HUES6 (cell line): ENCODE results near the gene EPHA6.

ENCODE experiments used
- H3K27ac ChIP-seq: 2 replicates; pipeline ENCODE4 v1.7.0; 2013; ENCODE audit warnings: low read depth, mild to moderate bottlenecking, low read length, inconsistent platforms
- H3K27me3 ChIP-seq: 2 replicates; pipeline ENCODE4 v1.6.1; 2013; ENCODE audit warnings: low read length; ENCODE audit not compliant: control insufficient read depth, insufficient read depth
- H3K36me3 ChIP-seq: 2 replicates; pipeline ENCODE4 v1.6.1; 2013; ENCODE audit warnings: low read length; ENCODE audit not compliant: control insufficient read depth, insufficient read depth
- H3K4me1 ChIP-seq: 2 replicates; pipeline ENCODE4 v1.6.1; 2013; ENCODE audit warnings: low read length; ENCODE audit not compliant: control insufficient read depth, insufficient read depth
- H3K4me3 ChIP-seq: 2 replicates; pipeline ENCODE4 v1.5.1; 2013; ENCODE audit warnings: low read depth, low read length
- H3K9ac ChIP-seq: one replicate; pipeline ENCODE4 v1.6.1; 2013; ENCODE audit warnings: mild to moderate bottlenecking, low read length
- H3K9me3 ChIP-seq: 2 replicates; pipeline ENCODE4 v1.6.1; 2013; ENCODE audit warnings: low read depth, low read length; ENCODE audit not compliant: control insufficient read depth, insufficient read depth

EPHA6 gene

GRCh38 chr3:97692831-97693230 is 878.4 kb downstream of the EPHA6 start:
- peaks cover 3% of the 10 kb centered on the region for H3K4me1 ChIP-seq
- no peaks in the 10 kb centered on the region for H3K27me3 ChIP-seq
- H3K36me3 ChIP-seq, result no peaks in the 10 kb centered on the region
- H3K9me3 ChIP-seq, result no peaks in the 10 kb centered on the region
- no peak overlapping the region for H3K27ac ChIP-seq
- no peak overlapping the region for H3K9ac ChIP-seq
- H3K4me3 ChIP-seq, result no peak overlapping the region

GRCh38 chr3:97694876-97695275 is 880.5 kb downstream of the EPHA6 start:
- H3K27me3 ChIP-seq, result no peaks in the 10 kb centered on the region
- no peak overlapping the region for H3K9ac ChIP-seq
- H3K4me3 ChIP-seq, result no peak overlapping the region
- H3K9me3 ChIP-seq, result no peaks in the 10 kb centered on the region
- H3K27ac ChIP-seq, result no peak overlapping the region
- H3K4me1 ChIP-seq, result no peaks in the 10 kb centered on the region
- H3K36me3 ChIP-seq, result no peaks in the 10 kb centered on the region

DNA sequence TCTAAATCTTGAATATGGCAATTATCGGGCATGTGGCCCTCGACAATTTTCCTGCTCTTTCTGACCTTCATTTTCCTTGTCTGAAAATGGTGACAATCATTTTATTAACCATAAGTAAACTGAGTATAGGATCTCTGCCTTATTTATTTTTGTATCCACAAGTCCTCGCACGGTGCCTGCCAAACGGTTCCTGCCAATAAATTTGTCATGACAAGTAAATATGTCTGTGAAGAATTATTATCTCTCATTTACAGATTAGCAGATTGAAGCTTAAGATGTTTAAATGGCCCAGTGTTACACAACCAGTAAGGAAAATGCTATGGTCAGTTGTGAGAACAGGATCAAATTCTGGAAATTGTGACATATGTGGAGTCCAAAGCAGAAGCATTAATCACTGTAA is 884.3 kb downstream of the EPHA6 start:
- Histone ChIP-seq H3K27ac (no peak overlapping the region), H3K9ac (no peak overlapping the region), H3K36me3 (no peaks in the 10 kb centered on the region), H3K9me3 (no peaks in the 10 kb centered on the region), H3K4me1 (no peaks in the 10 kb centered on the region), H3K4me3 (no peak overlapping the region), H3K27me3 (no peaks in the 10 kb centered on the region)

- no peaks in the 10 kb centered on the region for H3K9me3 ChIP-seq
- no peaks in the 10 kb centered on the region for H3K4me1 ChIP-seq
- no peaks in the 10 kb centered on the region for H3K27me3 ChIP-seq
- no peaks in the 10 kb centered on the region for H3K36me3 ChIP-seq
- no peak overlapping the region for H3K9ac ChIP-seq
- H3K27ac ChIP-seq, result no peak overlapping the region
- no peak overlapping the region for H3K4me3 ChIP-seq
These were observed 885.5 kb downstream of the EPHA6 start for GRCh38 chr3:97699889-97700288.

GRCh38 chr3:97705764-97706163 is 891.4 kb downstream of the EPHA6 start:
- no peaks in the 10 kb centered on the region for H3K36me3 ChIP-seq
- H3K27me3 ChIP-seq, result no peaks in the 10 kb centered on the region
- H3K9me3 ChIP-seq, result peaks cover 20% of the 10 kb centered on the region
- no peak overlapping the region for H3K9ac ChIP-seq
- H3K4me3 ChIP-seq, result no peak overlapping the region
- H3K27ac ChIP-seq, result no peak overlapping the region
- no peaks in the 10 kb centered on the region for H3K4me1 ChIP-seq

GRCh38 chr3:97706226-97706625 is 891.8 kb downstream of the EPHA6 start:
- Histone ChIP-seq H3K27me3 (no peaks in the 10 kb centered on the region), H3K4me1 (no peaks in the 10 kb centered on the region), H3K9me3 (peaks cover 20% of the 10 kb centered on the region), H3K4me3 (no peak overlapping the region), H3K27ac (no peak overlapping the region), H3K9ac (no peak overlapping the region), H3K36me3 (no peaks in the 10 kb centered on the region)

- no peaks in the 10 kb centered on the region for H3K27me3 ChIP-seq
- H3K4me3 ChIP-seq, result no peak overlapping the region
- H3K9ac ChIP-seq, result no peak overlapping the region
- H3K36me3 ChIP-seq, result no peaks in the 10 kb centered on the region
- H3K9me3 ChIP-seq, result peaks cover 20% of the 10 kb centered on the region
- H3K4me1 ChIP-seq, result peaks cover 8% of the 10 kb centered on the region; the same call in 1 of the 2 replicates
- no peak overlapping the region for H3K27ac ChIP-seq
These were observed 897.3 kb downstream of the EPHA6 start for GRCh38 chr3:97711654-97712053.

- Histone ChIP-seq H3K9ac (no peak overlapping the region), H3K9me3 (peaks cover 18% of the 10 kb centered on the region), H3K36me3 (no peaks in the 10 kb centered on the region), H3K4me3 (no peak overlapping the region), H3K4me1 (peaks cover 8% of the 10 kb centered on the region; the same call in 1 of the 2 replicates), H3K27ac (no peak overlapping the region), H3K27me3 (no peaks in the 10 kb centered on the region)
These were observed 898.5 kb downstream of the EPHA6 start for GRCh38 chr3:97712919-97713318.

GRCh38 chr3:97713634-97714033 is 899.2 kb downstream of the EPHA6 start:
- Histone ChIP-seq H3K9ac (no peak overlapping the region), H3K27ac (no peak overlapping the region), H3K36me3 (no peaks in the 10 kb centered on the region), H3K9me3 (peaks cover 14% of the 10 kb centered on the region), H3K27me3 (no peaks in the 10 kb centered on the region), H3K4me3 (no peak overlapping the region), H3K4me1 (peaks cover 8% of the 10 kb centered on the region; the same call in 1 of the 2 replicates)

- Histone ChIP-seq H3K27me3 (no peaks in the 10 kb centered on the region), H3K36me3 (no peaks in the 10 kb centered on the region), H3K9me3 (no peaks in the 10 kb centered on the region), H3K9ac (no peak overlapping the region), H3K4me1 (peaks cover 10% of the 10 kb centered on the region), H3K27ac (no peak overlapping the region), H3K4me3 (no peak overlapping the region)
These were observed 904.9 kb downstream of the EPHA6 start for GRCh38 chr3:97719156-97719821.

- H3K9me3 ChIP-seq, result no peaks in the 10 kb centered on the region
- H3K4me1 ChIP-seq, result peaks cover 10% of the 10 kb centered on the region
- no peaks in the 10 kb centered on the region for H3K27me3 ChIP-seq
- no peak overlapping the region for H3K9ac ChIP-seq
- no peak overlapping the region for H3K4me3 ChIP-seq
- no peak overlapping the region for H3K27ac ChIP-seq
- no peaks in the 10 kb centered on the region for H3K36me3 ChIP-seq
These were observed 906.0 kb downstream of the EPHA6 start for GRCh38 chr3:97720417-97720816.
